GM12878 (cell line): Measurements from ENCODE around the gene SORBS2. TPM values are rescaled to one million over a fixed set of nuclear protein-coding genes. Genes with fewer than 3 reads are reported as not detected.

Source experiments
- ATAC-seq: fragments of 200-7000 bp; cut with Tn5 transposase; 3 replicates; pipeline ENCODE4 v1.9.1; 2020; ENCODE audit warnings: mild to moderate bottlenecking, moderate library complexity
- BruUV-seq: library from RNA; stranded (reverse); fragments of 400-500 nt; replicated peaks from 2 replicates; lab custom pipeline; 2021; lab: Mats Ljungman, UMichigan
- CTCF ChIA-PET: fragments of 300-600 bp; sonication (Branson Sonifier 250); formaldehyde crosslinking; extraction: SDS; loops from one replicate; lab custom pipeline; 2021; ENCODE audit warnings: inconsistent platforms; lab: Yijun Ruan, JAX
- POLR2A ChIA-PET: fragments of 350-600 bp; formaldehyde crosslinking; extraction: SDS; loops from one replicate; lab custom pipeline; 2021; ENCODE audit warnings: inconsistent platforms; lab: Charles Lee
- RAD21 ChIA-PET: fragments of 300-600 bp; sonication (Branson Sonifier 250); formaldehyde crosslinking; loops from one replicate; lab custom pipeline; 2023; ENCODE audit warnings: antibody characterized with exemption; ENCODE audit not compliant: unreplicated experiment; lab: Charles Lee
- SMC1A ChIA-PET: fragments of 300-600 bp; sonication (Branson Sonifier 250); formaldehyde crosslinking; loops from one replicate; lab custom pipeline; 2023; ENCODE audit not compliant: unreplicated experiment, uncharacterized antibody; lab: Charles Lee
- DNase-seq: peaks from one replicate; pipeline ENCODE4 v3.0.0-alpha.2; 2011; ENCODE audit warnings: low read depth, low spot score
- FAIRE-seq: peaks from 3 replicates; lab custom pipeline; 2011; peaks lifted over from hg19 to GRCh38; lab: Jason Lieb, UNC
- H2AFZ ChIP-seq: 2 replicates; pipeline ENCODE4 v1.6.0; 2011; ENCODE audit warnings: low read depth, low read length, control low read depth; ENCODE audit not compliant: control insufficient read depth
- H3K27ac ChIP-seq: 2 replicates; pipeline ENCODE4 v1.5.1; 2011; ENCODE audit warnings: control low read depth; ENCODE audit not compliant: control insufficient read depth, insufficient read depth
- H3K27me3 ChIP-seq, 2 experiments: replicated peaks in 1 of 2; 2 replicates each; pipeline versions ENCODE4 v1.6.0 to v1.6.1; 2011; ENCODE audit warnings: low read length in 1 of 2; ENCODE audit not compliant: control insufficient read depth in 2 of 2, insufficient read depth in 2 of 2
- H3K36me3 ChIP-seq, 2 experiments: 2 replicates each; pipeline ENCODE4 v1.5.1; 2011; ENCODE audit warnings: low read length in 1 of 2; ENCODE audit not compliant: control insufficient read depth in 2 of 2, insufficient read depth in 2 of 2
- H3K4me1 ChIP-seq: 2 replicates; pipeline ENCODE4 v1.6.1; 2011; ENCODE audit warnings: mild to moderate bottlenecking, low read length, moderate library complexity, mixed read lengths; ENCODE audit not compliant: control insufficient read depth, insufficient read depth
- H3K4me2 ChIP-seq: 2 replicates; pipeline ENCODE4 v1.6.0; 2011; ENCODE audit warnings: control low read depth; ENCODE audit not compliant: control insufficient read depth, insufficient read depth
- H3K4me3 ChIP-seq: fragments of 200-600 bp; sonication (generic); 2 replicates; pipeline ENCODE4 v1.5.1; 2016
- H3K79me2 ChIP-seq: 2 replicates; pipeline ENCODE4 v1.6.0; 2011; ENCODE audit warnings: low read length; ENCODE audit not compliant: control insufficient read depth, insufficient read depth
- H3K9ac ChIP-seq: 2 replicates; pipeline ENCODE4 v1.8.0; 2011; ENCODE audit warnings: low read length, control low read depth, mixed read lengths; ENCODE audit not compliant: control insufficient read depth, insufficient read depth
- H3K9me3 ChIP-seq: replicated peaks from 3 replicates; pipeline ENCODE4 v1.5.1; 2011; ENCODE audit warnings: mild to moderate bottlenecking, low read length; ENCODE audit not compliant: control insufficient read depth, insufficient read depth
- H4K20me1 ChIP-seq: 2 replicates; pipeline ENCODE4 v1.6.0; 2011; ENCODE audit not compliant: control insufficient read depth, insufficient read depth
- CHD2 ChIP-seq: IDR thresholded peaks from 2 replicates; pipeline ENCODE4 v1.6.1; 2011; ENCODE audit warnings: low read depth, low read length, improper control_type of control experiment, borderline replicate concordance
- CREB1 ChIP-seq: IDR thresholded peaks from 2 replicates; pipeline ENCODE4 v1.6.1; 2012; ENCODE audit warnings: low read depth, mild to moderate bottlenecking, inconsistent platforms
- RAD51 ChIP-seq: fragments of 450-650 bp; IDR thresholded peaks from 2 replicates; pipeline ENCODE4 v1.6.1; 2016; ENCODE audit warnings: moderate library complexity, mild to moderate bottlenecking, inconsistent platforms
- SIN3A ChIP-seq: IDR thresholded peaks from 2 replicates; pipeline ENCODE4 v1.6.1; 2012; ENCODE audit warnings: low read depth, low read length, improper control_type of control experiment
- SMC3 ChIP-seq: IDR thresholded peaks from 2 replicates; pipeline ENCODE4 v1.6.1; 2011; ENCODE audit warnings: low read length, improper control_type of control experiment, borderline replicate concordance
- SUPT20H ChIP-seq: IDR thresholded peaks from 2 replicates; pipeline ENCODE4 v1.6.1; 2011; ENCODE audit warnings: low read depth, mild to moderate bottlenecking, low read length, moderate library complexity, borderline replicate concordance; ENCODE audit not compliant: control insufficient read depth
- ZZZ3 ChIP-seq: IDR thresholded peaks from 2 replicates; pipeline ENCODE4 v1.6.1; 2011; ENCODE audit warnings: low read depth; ENCODE audit not compliant: control insufficient read depth, insufficient read length
- WGBS: methylation state at CpG from one replicate; pipeline ENCODE4 v1.1.6; 2016; ENCODE audit warnings: low lambda C conversion rate; ENCODE audit not compliant: insufficient replicate concordance, insufficient coverage; ENCODE audit errors: missing lambda C conversion rate; 5-methylcytosine and 5-hydroxymethylcytosine counted together
- in situ Hi-C: fragments of 300-500 bp; cut with MboI; formaldehyde crosslinking; loops from 9 replicates; pipeline ENCODE4 v1.14.3; 2018; ENCODE audit warnings: mixed read lengths
- intact Hi-C: fragments of 100-400 bp; cut with micrococcal nuclease; formaldehyde crosslinking; loops from one replicate; pipeline ENCODE4 v1.14.2; 2022; ENCODE audit not compliant: unreplicated experiment
- polyA plus RNA-seq, 11 experiments: library from polyadenylated mRNA; depleted of rRNA in 4 of 11; unstranded in 6 of 11; stranded (reverse) in 5 of 11; fragments of >200 nt; fragmentation: Nextera tagmentation in 4 of 11; fragmentation: Illumina TruSeq in 1 of 11; extraction: Ambion mirVana in 4 of 11; extraction: Trizol in 1 of 11; gene quantifications; 1 replicate in 1 of 11; 2 replicates in 10 of 11; pipeline versions ENCODE4 v1.2.1 to v1.2.3, GENCODE V29; 2011 to 2016; ENCODE audit warnings: inconsistent platforms in 2 of 11, missing spikeins in 2 of 11, low read depth in 1 of 11
- total RNA-seq, 4 experiments: library from RNA; depleted of rRNA in 3 of 4; stranded (reverse); fragments of >200 nt in 3 of 4; fragmentation: Illumina TruSeq in 1 of 4; extraction: Trizol in 1 of 4; gene quantifications; 2 replicates each; pipeline versions ENCODE4 v1.2.1 to v1.2.3, GENCODE V29; 2013 to 2021
- TF ChIP-seq, protein P1 (sequence below): fragments of 450-650 bp; IDR thresholded peaks from 2 replicates; pipeline ENCODE4 v1.6.1; 2017; ENCODE audit warnings: low read depth, mild to moderate bottlenecking, moderate library complexity

SORBS2 gene
- total and polyA plus RNA-seq, 10 of the 15 experiments (the other 5 are each of a cell fraction or from before 2014, with no cell fraction given) = 0.06 to 3.0 (median 0.79) TPM

DNA sequence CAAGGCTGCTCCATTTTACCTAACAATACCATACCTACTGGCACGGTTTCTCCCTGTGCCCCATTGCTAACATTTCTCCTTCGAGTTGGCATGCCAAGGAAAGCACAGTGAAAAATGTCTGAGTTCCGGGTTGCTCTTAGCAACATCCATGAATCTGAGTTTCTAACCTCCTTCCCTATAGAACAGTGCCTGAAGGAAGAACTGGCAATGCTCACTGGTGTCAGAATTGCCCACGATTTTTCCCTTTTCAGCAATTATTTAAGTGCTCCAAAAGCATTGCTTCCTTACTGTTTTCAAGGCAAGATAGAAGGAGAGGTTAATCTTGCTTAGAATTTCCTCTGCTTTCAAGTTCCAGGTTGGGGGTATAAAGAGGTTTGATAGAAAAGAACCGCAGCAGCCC is 75.1 kb downstream of the SORBS2 start:
- no peaks in the 10 kb centered on the region for H3K79me2 ChIP-seq
- ChIA-PET RAD21 (no interaction called here), CTCF (no interaction called here), SMC1A (no interaction called here), POLR2A (no interaction called here)
- no peaks in the 10 kb centered on the region for H4K20me1 ChIP-seq
- TF ChIP-seq, protein P1, sequence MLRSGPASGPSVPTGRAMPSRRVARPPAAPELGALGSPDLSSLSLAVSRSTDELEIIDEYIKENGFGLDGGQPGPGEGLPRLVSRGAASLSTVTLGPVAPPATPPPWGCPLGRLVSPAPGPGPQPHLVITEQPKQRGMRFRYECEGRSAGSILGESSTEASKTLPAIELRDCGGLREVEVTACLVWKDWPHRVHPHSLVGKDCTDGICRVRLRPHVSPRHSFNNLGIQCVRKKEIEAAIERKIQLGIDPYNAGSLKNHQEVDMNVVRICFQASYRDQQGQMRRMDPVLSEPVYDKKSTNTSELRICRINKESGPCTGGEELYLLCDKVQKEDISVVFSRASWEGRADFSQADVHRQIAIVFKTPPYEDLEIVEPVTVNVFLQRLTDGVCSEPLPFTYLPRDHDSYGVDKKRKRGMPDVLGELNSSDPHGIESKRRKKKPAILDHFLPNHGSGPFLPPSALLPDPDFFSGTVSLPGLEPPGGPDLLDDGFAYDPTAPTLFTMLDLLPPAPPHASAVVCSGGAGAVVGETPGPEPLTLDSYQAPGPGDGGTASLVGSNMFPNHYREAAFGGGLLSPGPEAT = no peak
- TF ChIP-seq CHD2 (no peak), SMC3 (no peak), CREB1 (no peak), ZZZ3 (no peak), RAD51 (no peak), SUPT20H (no peak), SIN3A (no peak)
- no peak overlapping the region for H3K4me3 ChIP-seq
- H3K27ac ChIP-seq = no peak overlapping the region
- H3K9ac ChIP-seq = no peak overlapping the region
- intact Hi-C loops (no loop called here), in situ Hi-C loops (no loop called here)
- H3K9me3 ChIP-seq = peaks cover 3% of the 10 kb centered on the region; the same call in 2 of the 3 replicates
- no peak overlapping the region for H2AFZ ChIP-seq
- BruUV-seq = no TSS peak
- H3K4me1 ChIP-seq = peaks cover 41% of the 10 kb centered on the region
- no peaks in the 10 kb centered on the region for H3K36me3 ChIP-seq
- no peak for DNase-seq
- H3K4me2 ChIP-seq = no peak overlapping the region
- 45% methylated on average over 5 of the region's 5 CpGs for WGBS
- no peak for ATAC-seq
- no peak for FAIRE-seq
- H3K27me3 ChIP-seq = no peaks in the 10 kb centered on the region
